Type B pancreatic cell (in vitro differentiated cells): ENCODE data around the gene PET100. TPM values are rescaled to one million over a fixed set of nuclear protein-coding genes. Genes with fewer than 3 reads are reported as not detected.

ENCODE experiments used
- DNase-seq: peaks from one replicate; pipeline ENCODE4 v3.0.0; 2021; ENCODE audit warnings: mixed read lengths; ENCODE audit not compliant: unreplicated experiment; ENCODE audit errors: extremely low spot score
- H3K27ac Mint-ChIP-seq: 2 replicates; pipeline ENCODE4 v1.8.0; 2021; ENCODE audit warnings: mild to moderate bottlenecking, mixed read lengths
- H3K27me3 Mint-ChIP-seq: 2 replicates; pipeline ENCODE4 v1.8.0; 2021; ENCODE audit warnings: mixed read lengths
- H3K36me3 Mint-ChIP-seq: 2 replicates; pipeline ENCODE4 v1.8.0; 2021; ENCODE audit warnings: mixed read lengths
- H3K4me1 Mint-ChIP-seq: one replicate; pipeline ENCODE4 v1.8.0; 2021; ENCODE audit warnings: mixed read lengths; ENCODE audit not compliant: unreplicated experiment
- H3K4me3 Mint-ChIP-seq: 2 replicates; pipeline ENCODE4 v1.8.0; 2021; ENCODE audit warnings: mild to moderate bottlenecking, mixed read lengths
- H3K9me3 Mint-ChIP-seq: 2 replicates; pipeline ENCODE4 v1.8.0; 2021; ENCODE audit warnings: mixed read lengths
- CTCF ChIP-seq: fragments of 200-600 bp; sonication (generic); conservative IDR thresholded peaks from 2 replicates; pipeline ENCODE4 v1.5.0; 2021; ENCODE audit warnings: antibody characterized with exemption, mild to moderate bottlenecking
- long read RNA-seq: library from polyadenylated mRNA; unstranded; transcript quantifications from one replicate; pipeline ENCODE4 v2.0.0, GENCODE V29; 2020
- total RNA-seq: library from RNA; stranded (reverse); gene quantifications from 2 replicates; pipeline ENCODE4 v1.2.1, GENCODE V29; 2021; ENCODE audit warnings: low replicate concordance

PET100 gene
- 160 and 184 TPM in 2 replicates for total RNA-seq
- long read RNA-seq, transcript PET100-202 (4 exons, 719 nt) = major isoform, 13 of 15 reads
- long read RNA-seq, partial matches to known transcripts = 0 of 15 reads
- long read RNA-seq, other reads (novel, unspliced or antisense) = 1 of 15 reads

- peak; percentile 96 for DNase-seq
- H3K36me3 Mint-ChIP-seq = peaks cover 8% of the 10 kb centered on the region
- no peaks in the 10 kb centered on the region for H3K9me3 Mint-ChIP-seq
- peak within 1 kb of the TSS; percentile 99 for H3K27ac Mint-ChIP-seq
- H3K4me3 Mint-ChIP-seq = peak within 1 kb of the TSS; percentile 100
- H3K27me3 Mint-ChIP-seq = no peaks in the 10 kb centered on the region
- peaks cover 17% of the 10 kb centered on the region for H3K4me1 Mint-ChIP-seq
- no peak for TF ChIP-seq CTCF
Observed at GRCh38 chr19:7629347-7630054, at the start of gene PET100, which contains the start of gene XAB2. Gene PET100 (plus strand): TSS chr19:7629793. CDS start chr19:7629834, 41 bp downstream. Gene XAB2 (minus strand): TSS chr19:7629545. CDS start chr19:7629527, 18 bp downstream.

- Mint-ChIP-seq H3K27ac (no peak overlapping the region), H3K4me3 (no peak overlapping the region), H3K36me3 (no peaks in the 10 kb centered on the region), H3K4me1 (no peaks in the 10 kb centered on the region), H3K27me3 (peaks cover 26% of the 10 kb centered on the region), H3K9me3 (no peaks in the 10 kb centered on the region)
- DNase-seq = no peak
- TF ChIP-seq CTCF = no peak
Observed at GRCh38 chr19:7582446-7582845, 47.1 kb upstream of the PET100 start.

- Mint-ChIP-seq H3K27me3 (peaks cover 14% of the 10 kb centered on the region), H3K27ac (no peak overlapping the region), H3K9me3 (no peaks in the 10 kb centered on the region), H3K4me1 (no peaks in the 10 kb centered on the region), H3K4me3 (no peak overlapping the region), H3K36me3 (no peaks in the 10 kb centered on the region)
- DNase-seq = no peak
- TF ChIP-seq CTCF = no peak
Observed at GRCh38 chr19:7589822-7590221, 39.8 kb upstream of the PET100 start.

GRCh38 chr19:7590256-7590655, 39.3 kb upstream of the PET100 start:
- Mint-ChIP-seq H3K27ac (no peak overlapping the region), H3K36me3 (no peaks in the 10 kb centered on the region), H3K4me1 (peaks cover 3% of the 10 kb centered on the region), H3K27me3 (peaks cover 15% of the 10 kb centered on the region), H3K9me3 (no peaks in the 10 kb centered on the region), H3K4me3 (no peak overlapping the region)
- DNase-seq = no peak
- TF ChIP-seq CTCF = no peak

GRCh38 chr19:7595466-7596133, 34.0 kb upstream of the PET100 start, which contains the start of gene CAMSAP3:
Gene CAMSAP3 (plus strand): TSS chr19:7595863. CDS start chr19:7596003, 140 bp downstream.
- Mint-ChIP-seq H3K27me3 (peaks cover 32% of the 10 kb centered on the region), H3K4me1 (peaks cover 18% of the 10 kb centered on the region), H3K4me3 (peak within 1 kb of the TSS; percentile 87), H3K36me3 (no peaks in the 10 kb centered on the region), H3K9me3 (no peaks in the 10 kb centered on the region), H3K27ac (peak within 1 kb of the TSS; percentile 70)
- no peak for TF ChIP-seq CTCF
- DNase-seq = no peak
